Embryonic facial prominence (tissue), 1 donor: Measurements from ENCODE around the gene MISP3.
A peak's percentile ranks its signal among the peaks of the same experiment; 100 is the strongest.
"Not testable (repeated sequence)": the region's sequence is repeated elsewhere in the genome, so short reads cannot be mapped to it uniquely, and the experiment has no call there.

ENCODE experiments used
- DNase-seq: peaks from one replicate; pipeline ENCODE4 v3.0.0-alpha.2; 2016; ENCODE audit errors: extremely low spot score

MISP3 gene

GRCh38 chr19:14072535-14073260 lies at the start of gene MISP3:
TSS of gene MISP3 (plus strand) at chr19:14072786. CDS start at chr19:14073310, 524 bp downstream.
- DNase-seq: no peak

DNA sequence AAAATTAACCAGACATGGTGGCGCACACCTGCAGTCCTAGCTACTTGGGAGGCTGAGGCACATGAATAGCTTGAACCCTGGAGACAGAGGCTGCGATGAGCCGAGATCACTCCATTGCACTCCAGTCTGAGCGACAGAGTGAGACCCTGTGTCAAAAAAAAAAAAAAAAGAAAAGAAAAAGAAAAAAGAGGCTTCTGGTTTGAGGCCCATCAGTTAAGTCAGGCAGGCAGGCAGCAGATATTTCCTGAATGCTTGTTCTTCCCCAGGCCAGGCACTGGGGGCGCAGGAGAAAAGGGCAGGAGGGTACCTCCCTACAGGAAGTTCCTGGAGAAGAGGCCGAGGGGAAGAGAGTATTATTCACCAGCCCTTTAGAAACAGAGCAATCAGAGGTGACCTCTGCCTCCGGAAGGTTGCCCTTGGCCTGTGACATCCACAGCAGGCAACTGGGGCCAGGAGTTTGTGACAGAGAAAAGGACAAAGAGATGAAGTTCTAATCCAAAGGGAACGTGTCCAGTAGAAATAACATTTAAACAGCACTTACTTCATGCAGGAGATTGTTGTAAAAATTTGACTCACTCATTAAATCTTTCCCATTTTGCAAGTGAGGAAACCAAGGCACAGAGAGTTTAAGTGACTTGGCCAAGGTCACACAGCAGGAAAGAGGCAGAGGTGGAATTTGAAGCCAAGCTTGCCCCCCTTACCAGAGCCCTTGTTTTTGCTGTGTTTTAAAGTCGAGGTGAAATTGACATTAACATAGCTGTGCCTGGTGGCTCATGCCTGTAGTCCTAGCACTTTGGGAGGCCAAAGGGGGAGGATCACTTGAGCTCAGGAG lies 49.0 kb upstream of the MISP3 start:
- no peak for DNase-seq

DNA sequence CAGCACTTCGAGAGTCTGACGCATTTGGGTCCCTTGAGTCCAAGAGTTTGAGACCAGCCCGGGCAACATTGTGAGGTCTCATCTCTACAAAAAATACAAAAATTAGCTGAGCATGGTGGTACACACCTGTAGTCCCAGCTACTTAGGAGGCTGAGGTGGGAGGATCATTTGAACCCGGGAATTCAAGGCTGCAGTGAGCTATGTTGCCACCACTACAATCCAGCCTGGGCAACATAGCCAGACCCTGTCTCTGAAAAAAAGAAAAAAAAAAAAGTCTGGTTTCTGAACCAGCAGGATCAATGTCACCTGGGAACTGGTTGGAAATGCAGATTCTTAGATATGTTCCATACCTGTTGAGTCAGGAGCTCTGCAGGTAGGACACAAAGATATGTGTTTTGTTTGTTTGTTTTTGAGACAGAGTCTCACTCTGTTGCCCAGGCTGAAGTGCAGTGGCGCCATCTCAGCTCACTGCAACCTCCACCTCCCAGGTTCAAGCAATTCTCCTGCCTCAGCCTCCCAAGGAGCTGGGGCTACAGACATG lies 45.9 kb upstream of the MISP3 start:
- not testable (repeated sequence) for DNase-seq

GRCh38 chr19:14027856-14028450 lies 44.6 kb upstream of the MISP3 start, which contains the start of gene RLN3:
TSS of gene RLN3 (plus strand) at chr19:14028148. CDS start at chr19:14028205, 57 bp downstream.
- DNase-seq: no peak

GRCh38 chr19:14028901-14029300 lies 43.7 kb upstream of the MISP3 start:
- DNase-seq: no peak

DNA sequence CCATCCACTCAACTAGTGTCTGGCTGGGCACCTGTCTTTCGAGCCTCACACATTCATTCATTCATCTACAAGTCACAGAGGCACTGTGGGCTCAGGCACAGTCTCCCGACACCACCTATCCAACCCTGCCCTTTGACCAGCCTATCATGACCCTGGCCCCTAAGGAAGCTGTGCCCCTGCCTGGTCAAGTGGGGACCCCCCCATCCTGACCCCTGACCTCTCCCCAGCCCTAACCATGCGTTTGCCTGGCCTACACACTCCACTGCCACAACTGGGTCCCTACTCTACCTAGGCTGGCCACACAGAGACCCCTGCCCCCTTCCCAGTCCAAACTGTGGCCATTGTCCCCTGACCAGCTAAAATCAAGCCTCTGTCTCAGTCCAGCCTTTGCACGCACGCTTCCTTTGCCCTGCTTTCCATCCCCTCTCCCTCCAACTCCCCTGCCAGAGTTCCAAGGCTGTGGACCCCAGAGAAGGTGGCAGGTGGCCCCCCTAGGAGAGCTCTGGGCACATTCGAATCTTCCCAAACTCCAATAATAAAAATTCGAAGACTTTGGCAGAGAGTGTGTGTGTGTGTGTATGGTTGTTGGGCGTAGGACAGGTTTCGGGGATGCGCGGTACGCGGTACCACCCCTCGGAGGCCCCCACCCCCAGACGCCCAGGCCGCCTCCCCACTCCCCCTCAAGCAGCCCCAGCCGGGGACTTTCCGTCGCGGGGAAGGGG lies 41.4 kb upstream of the MISP3 start:
- DNase-seq: no peak

GRCh38 chr19:14031719-14032480 lies 40.7 kb upstream of the MISP3 start, which contains the start of gene IL27RA:
TSS of gene IL27RA (plus strand) at chr19:14031762. CDS start at chr19:14031873, 111 bp downstream.
- DNase-seq: peak; percentile 30

GRCh38 chr19:14033946-14034345 lies 38.6 kb upstream of the MISP3 start:
- no peak for DNase-seq

DNA sequence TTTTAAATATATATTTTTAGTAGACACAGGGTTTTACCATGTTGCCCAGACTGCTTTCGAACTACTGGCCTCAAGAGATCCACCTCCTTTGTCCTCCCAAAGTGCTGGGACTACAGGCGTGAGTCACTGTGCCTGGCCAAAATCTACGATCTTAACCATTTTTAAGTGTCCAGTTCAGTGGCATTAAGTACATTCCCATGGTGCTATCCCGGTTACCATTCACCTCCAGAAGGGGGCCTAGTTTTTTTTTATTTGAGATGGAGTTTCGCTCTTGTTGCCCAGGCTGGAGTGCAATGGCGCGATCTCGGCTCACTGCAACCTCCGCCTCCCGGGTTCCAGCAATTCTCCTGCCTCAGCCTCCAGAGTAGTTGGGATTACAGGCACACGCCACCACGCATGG lies 37.4 kb upstream of the MISP3 start:
- not testable (repeated sequence) for DNase-seq

DNA sequence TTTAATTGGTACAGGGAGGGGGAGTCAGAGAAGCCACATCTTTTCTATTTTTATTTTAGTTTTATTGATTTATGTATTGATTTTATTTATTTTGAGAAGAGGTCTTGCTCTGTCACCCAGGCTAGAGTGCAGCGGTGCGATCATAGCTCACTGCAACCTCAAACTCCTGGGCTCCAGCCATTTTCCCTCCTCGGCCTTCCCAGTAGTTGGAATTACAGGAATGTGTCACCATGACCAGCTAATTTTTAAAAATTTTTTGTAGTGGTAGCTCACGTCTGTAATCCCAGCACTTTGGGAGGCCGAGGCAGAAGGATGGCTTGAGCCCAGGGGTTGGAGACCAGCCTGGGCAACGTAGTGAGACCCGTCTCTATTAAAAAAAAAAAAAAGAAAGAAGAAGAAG lies 36.9 kb upstream of the MISP3 start:
- DNase-seq: no peak

DNA sequence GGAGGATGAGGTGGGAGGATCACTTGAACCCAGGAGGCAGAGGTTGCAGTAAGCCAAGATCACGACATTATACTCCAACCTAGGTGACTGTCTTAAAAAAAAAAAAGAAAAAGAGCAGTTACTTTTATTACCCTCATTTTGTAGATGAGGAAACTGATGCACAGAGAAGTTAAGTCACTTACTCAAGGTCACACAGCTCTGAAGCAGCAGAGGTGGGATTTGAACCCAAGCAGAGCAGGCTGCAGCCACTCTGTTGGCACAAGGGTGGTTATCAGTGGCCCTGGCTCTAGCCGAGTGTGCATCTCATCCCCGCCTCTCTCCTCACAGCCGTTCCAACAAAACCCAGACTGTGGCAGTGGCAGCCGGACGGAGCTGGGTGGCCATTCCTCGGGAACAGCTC lies 33.4 kb upstream of the MISP3 start:
- DNase-seq: no peak

DNA sequence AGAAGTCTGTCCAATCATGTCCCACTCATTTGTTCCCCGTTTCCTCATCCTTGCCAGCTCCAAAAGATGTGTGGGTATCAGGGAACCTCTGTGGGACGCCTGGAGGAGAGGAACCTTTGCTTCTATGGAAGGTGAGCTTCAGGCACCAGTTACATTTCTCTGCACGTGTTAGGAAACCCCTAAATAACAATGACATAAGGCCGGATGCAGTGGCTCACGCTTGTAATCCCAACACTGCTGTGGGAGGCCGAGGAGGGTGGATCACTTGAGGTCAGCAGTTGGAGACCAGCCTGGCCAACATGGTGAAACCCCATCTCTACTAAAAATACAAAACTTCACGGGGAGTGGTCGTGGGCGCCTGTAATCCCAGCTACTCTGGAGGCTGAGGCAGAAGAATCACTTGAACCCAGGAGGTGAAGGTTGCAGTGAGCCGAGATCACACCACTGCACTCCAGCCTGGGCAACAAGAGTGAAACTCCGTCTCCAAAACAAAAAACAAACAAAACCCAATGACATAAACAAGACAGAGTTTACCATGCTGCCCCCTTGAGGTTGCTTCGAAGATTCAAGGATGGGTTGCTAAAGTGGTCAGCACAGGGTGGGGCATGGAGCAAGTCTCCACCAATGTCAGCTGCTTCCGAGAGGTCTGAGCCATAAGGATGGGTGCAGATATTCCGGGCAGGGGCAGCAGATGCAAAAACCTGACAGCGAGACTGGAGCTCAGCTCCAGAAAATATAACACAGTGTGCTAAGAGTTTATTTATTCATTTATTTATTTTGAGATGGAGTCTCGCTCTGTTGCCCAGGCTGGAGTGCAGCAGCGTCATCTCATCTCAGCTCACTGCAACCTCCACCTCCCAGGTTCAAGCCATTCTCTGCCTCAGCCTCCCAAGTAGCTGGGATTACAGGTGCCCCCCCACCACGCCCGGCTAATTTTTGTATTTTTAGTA lies 29.7 kb upstream of the MISP3 start:
- not testable (repeated sequence) for DNase-seq

DNA sequence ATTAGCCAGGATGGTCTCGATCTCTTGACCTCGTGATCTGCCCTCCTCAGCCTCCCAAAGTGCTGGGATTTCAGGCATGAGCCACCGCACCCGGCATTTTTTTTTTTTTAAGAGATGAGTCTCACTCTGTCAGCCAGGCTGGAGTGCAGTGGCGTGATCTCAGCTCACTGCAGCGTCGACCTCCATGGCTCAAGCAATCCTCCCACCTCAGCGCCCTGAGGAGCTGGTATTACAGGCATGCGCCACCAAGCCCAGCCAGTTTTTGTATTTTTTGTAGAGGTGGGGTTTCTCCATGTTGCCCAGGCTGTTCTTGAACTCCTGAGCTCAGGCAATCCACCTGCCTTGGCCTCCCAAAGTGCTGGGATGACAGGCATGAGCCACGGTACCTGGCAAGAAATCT lies 24.7 kb upstream of the MISP3 start:
- not testable (repeated sequence) for DNase-seq

- no peak for DNase-seq
Observed at GRCh38 chr19:14048443-14049153, 24.0 kb upstream of the MISP3 start.

DNA sequence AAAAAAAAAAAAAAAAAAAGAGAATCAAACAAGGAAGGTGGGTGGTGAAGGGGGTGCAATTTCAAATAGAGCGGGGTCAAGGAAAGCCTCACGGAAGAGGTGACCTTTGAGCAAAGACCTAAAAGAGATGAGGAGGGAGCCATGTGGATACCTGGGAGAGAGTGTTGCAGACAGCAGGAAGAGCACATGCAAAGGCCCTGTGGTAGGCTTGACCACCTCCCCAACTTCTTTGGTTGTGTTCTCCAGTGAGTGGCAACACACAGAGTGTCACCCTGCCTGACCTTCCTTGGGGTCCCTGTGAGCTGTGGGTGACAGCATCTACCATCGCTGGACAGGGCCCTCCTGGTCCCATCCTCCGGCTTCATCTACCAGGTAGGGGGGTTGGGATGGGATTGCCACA lies 22.1 kb upstream of the MISP3 start:
- no peak for DNase-seq

DNA sequence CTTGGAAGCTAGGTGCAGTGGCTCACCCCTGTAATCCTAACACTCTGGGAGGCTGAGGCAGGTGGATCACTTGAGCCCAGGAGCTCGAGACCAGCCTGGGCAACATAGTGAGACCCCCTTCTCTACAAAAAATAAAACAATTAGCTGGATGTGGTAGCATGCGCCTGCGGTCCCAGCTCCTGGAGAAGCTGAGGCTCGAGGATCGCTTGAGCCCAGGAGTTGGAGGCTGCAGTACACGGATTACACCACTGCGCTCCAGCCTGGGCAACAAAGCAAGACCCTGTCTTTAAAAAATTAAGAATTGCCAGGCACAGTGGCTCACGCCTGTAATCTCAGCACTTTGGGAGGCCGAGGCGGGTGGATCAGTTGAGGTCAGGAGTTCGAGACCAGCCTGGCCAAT lies 21.6 kb upstream of the MISP3 start:
- not testable (repeated sequence) for DNase-seq

DNA sequence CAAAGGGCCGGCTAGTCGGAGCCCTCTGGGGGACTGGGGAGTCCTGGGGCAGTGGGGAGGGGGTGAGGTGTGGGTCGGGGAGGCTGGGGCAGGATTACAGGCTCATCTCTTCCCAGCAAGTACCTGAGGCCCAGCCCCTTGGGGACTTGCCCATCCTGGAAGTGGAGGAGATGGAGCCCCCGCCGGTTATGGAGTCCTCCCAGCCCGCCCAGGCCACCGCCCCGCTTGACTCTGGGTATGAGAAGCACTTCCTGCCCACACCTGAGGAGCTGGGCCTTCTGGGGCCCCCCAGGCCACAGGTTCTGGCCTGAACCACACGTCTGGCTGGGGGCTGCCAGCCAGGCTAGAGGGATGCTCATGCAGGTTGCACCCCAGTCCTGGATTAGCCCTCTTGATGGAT lies 20.6 kb upstream of the MISP3 start:
- no peak for DNase-seq

- no peak for DNase-seq
Observed at GRCh38 chr19:14052470-14052869, 20.1 kb upstream of the MISP3 start.

DNA sequence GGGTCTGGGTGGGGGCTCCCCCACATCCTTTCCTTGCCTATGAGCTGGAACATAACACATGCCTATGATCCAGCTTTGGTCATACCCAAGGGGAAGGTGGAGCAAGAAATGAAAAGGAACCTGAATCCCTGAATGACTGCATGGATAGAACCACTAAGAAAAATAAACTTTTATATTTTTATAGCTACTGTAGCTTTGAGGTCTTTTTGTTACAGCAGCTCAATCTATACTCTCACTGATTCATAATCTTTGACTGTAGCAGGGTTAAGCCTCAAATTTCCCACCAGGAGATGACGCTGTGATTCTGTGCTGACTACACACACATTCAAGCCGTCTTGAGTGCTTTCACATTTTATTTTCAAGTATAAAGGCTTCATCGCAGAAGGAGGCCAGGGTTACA lies 19.6 kb upstream of the MISP3 start:
- DNase-seq: no peak
